HEK293 (cell line): ENCODE measurements around the gene H3-3A.

ENCODE experiments used
- CTCF ChIA-PET: fragments of 350-600 bp; formaldehyde crosslinking; extraction: SDS; loops from one replicate; lab custom pipeline; 2021; ENCODE audit warnings: antibody characterized with exemption; lab: Yijun Ruan, JAX
- POLR2A ChIA-PET: fragments of 300-600 bp; formaldehyde crosslinking; extraction: SDS; loops from one replicate; lab custom pipeline; 2020; ENCODE audit warnings: antibody characterized with exemption, inconsistent platforms; lab: Yijun Ruan, JAX
- H3K27ac ChIP-seq: fragments of 200-500 bp; sonication (Bioruptor generic); 2 replicates; pipeline ENCODE4 v1.5.1; 2014; ENCODE audit warnings: low read depth, low read length, control low read depth, inconsistent platforms; ENCODE audit errors: extremely low read depth
- H3K36me3 ChIP-seq, 2 experiments: fragments of 200-500 bp in 1 of 2; sonication (Bioruptor generic) in 1 of 2; 1 replicate in 1 of 2; 2 replicates in 1 of 2; pipeline ENCODE4 v1.5.1; 2014 to 2017; ENCODE audit warnings: inconsistent platforms in 2 of 2, low read length in 2 of 2; ENCODE audit not compliant: control insufficient read depth in 2 of 2, insufficient read depth in 1 of 2
- H3K4me1 ChIP-seq: fragments of 200-500 bp; sonication (Bioruptor generic); 2 replicates; pipeline ENCODE4 v1.5.1; 2014; ENCODE audit warnings: mild to moderate bottlenecking, low read length, inconsistent platforms; ENCODE audit not compliant: control insufficient read depth, insufficient read depth
- H3K4me3 ChIP-seq: 2 replicates; pipeline ENCODE4 v1.5.1; 2011; ENCODE audit warnings: low read depth, mild to moderate bottlenecking, control low read depth, low read length, moderate library complexity
- H3K9me3 ChIP-seq: fragments of 200-500 bp; sonication (Bioruptor generic); 2 replicates; pipeline ENCODE4 v1.5.1; 2014; ENCODE audit warnings: low read depth, low read length, inconsistent platforms; ENCODE audit not compliant: control insufficient read depth, insufficient read depth
- IKZF3 ChIP-seq: fragments of 450-650 bp; IDR thresholded peaks from 2 replicates; pipeline ENCODE4 v1.5.0; 2018; ENCODE audit warnings: missing biosample characterization, mild to moderate bottlenecking, missing genetic modification characterization, moderate library complexity
- PRDM10 ChIP-seq: fragments of 450-650 bp; formaldehyde crosslinking; IDR thresholded peaks from 2 replicates; pipeline ENCODE4 v1.5.1; 2016; ENCODE audit warnings: missing biosample characterization, missing genetic modification characterization
- WT1 ChIP-seq: fragments of 450-650 bp; formaldehyde crosslinking; IDR thresholded peaks from 2 replicates; pipeline ENCODE4 v1.5.1; 2016; ENCODE audit warnings: missing biosample characterization, missing genetic modification characterization
- ZBTB8A ChIP-seq: fragments of 450-650 bp; formaldehyde crosslinking; IDR thresholded peaks from 2 replicates; pipeline ENCODE4 v1.5.1; 2016; ENCODE audit warnings: missing biosample characterization, missing genetic modification characterization
- ZFHX2 ChIP-seq: fragments of 450-650 bp; formaldehyde crosslinking; conservative IDR thresholded peaks from 2 replicates; pipeline ENCODE4 v1.5.1; 2016; ENCODE audit warnings: missing biosample characterization, missing genetic modification characterization
- ZFP41 ChIP-seq: fragments of 450-650 bp; formaldehyde crosslinking; IDR thresholded peaks from 2 replicates; pipeline ENCODE4 v1.5.1; 2016; ENCODE audit warnings: missing biosample characterization, missing genetic modification characterization, borderline replicate concordance
- ZNF121 ChIP-seq: fragments of 450-650 bp; formaldehyde crosslinking; IDR thresholded peaks from 2 replicates; pipeline ENCODE4 v1.5.1; 2016; ENCODE audit warnings: missing biosample characterization, missing genetic modification characterization
- ZNF157 ChIP-seq: fragments of 450-650 bp; formaldehyde crosslinking; IDR thresholded peaks from 2 replicates; pipeline ENCODE4 v1.5.1; 2016; ENCODE audit warnings: missing biosample characterization, missing genetic modification characterization
- ZNF214 ChIP-seq: fragments of 450-650 bp; formaldehyde crosslinking; IDR thresholded peaks from 2 replicates; pipeline ENCODE4 v1.5.1; 2017; ENCODE audit warnings: missing biosample characterization, mild to moderate bottlenecking, missing genetic modification characterization, borderline replicate concordance
- ZNF274 ChIP-seq, 2 experiments: fragments of 200-500 bp in 1 of 2; fragments of 450-650 bp in 1 of 2; sonication (Bioruptor generic) in 1 of 2; formaldehyde crosslinking in 1 of 2; IDR thresholded peaks; 2 replicates each; pipeline versions ENCODE4 v1.5.1 to v1.6.1; 2014 to 2016; ENCODE audit warnings: borderline replicate concordance in 1 of 2, inconsistent platforms in 1 of 2, low read length in 1 of 2, missing biosample characterization in 1 of 2, missing genetic modification characterization in 1 of 2
- ZNF335 ChIP-seq: fragments of 450-650 bp; formaldehyde crosslinking; conservative IDR thresholded peaks from 2 replicates; pipeline ENCODE4 v1.5.1; 2016; ENCODE audit warnings: missing biosample characterization, missing genetic modification characterization
- ZNF76 ChIP-seq: fragments of 450-650 bp; formaldehyde crosslinking; IDR thresholded peaks from 2 replicates; pipeline ENCODE4; 2016; ENCODE audit warnings: low read depth, missing biosample characterization, missing genetic modification characterization, borderline replicate concordance
- TF ChIP-seq, protein P1 (sequence below): fragments of 450-650 bp; formaldehyde crosslinking; IDR thresholded peaks from 2 replicates; pipeline ENCODE4 v1.5.1; 2016; ENCODE audit warnings: missing biosample characterization, missing genetic modification characterization
- TF ChIP-seq, protein P2 (sequence below): fragments of 450-650 bp; formaldehyde crosslinking; IDR thresholded peaks from 2 replicates; pipeline ENCODE4 v1.5.1; 2017; ENCODE audit warnings: missing biosample characterization, missing genetic modification characterization
- TF ChIP-seq, protein P3 (sequence below): fragments of 450-650 bp; formaldehyde crosslinking; IDR thresholded peaks from 2 replicates; pipeline ENCODE4 v1.5.0; 2017; ENCODE audit warnings: missing biosample characterization, missing genetic modification characterization, borderline replicate concordance
- TF ChIP-seq, protein P4 (sequence below): fragments of 450-650 bp; formaldehyde crosslinking; IDR thresholded peaks from 2 replicates; pipeline ENCODE4 v1.5.1; 2016; ENCODE audit warnings: missing biosample characterization, missing genetic modification characterization
- TF ChIP-seq, protein P5 (sequence below): fragments of 450-650 bp; formaldehyde crosslinking; IDR thresholded peaks from 2 replicates; pipeline ENCODE4 v1.5.1; 2016; ENCODE audit warnings: missing biosample characterization, missing genetic modification characterization

The H3-3A gene

GRCh38 chr1:226052061-226052460 is 10.5 kb upstream of the H3-3A start:
- CTCF ChIA-PET = interaction anchor here (1.0 kb wide), 1 partner anchor 577 kb away, joined by 3 read pairs; no protein-coding TSS in a partner anchor
- POLR2A ChIA-PET = interaction anchor here (0.9 to 4.6 kb wide), 2 partner anchors 10 to 53 kb away, joined by 3 to 38 read pairs; partner anchors contain the start of genes H3-3A and SDE2
- Histone ChIP-seq H3K4me1 (peaks cover 6% of the 10 kb centered on the region), H3K9me3 (no peaks in the 10 kb centered on the region), H3K27ac (no peak overlapping the region), H3K36me3 (no peaks in the 10 kb centered on the region; a peak in 1 of 3 replicates), H3K4me3 (no peak overlapping the region)
- TF ChIP-seq ZNF274 (IDR thresholded peaks at IDR 0.05; ENCODE audit: low read length) = no peak
- TF ChIP-seq ZNF274 (tag by site-specific recombination; IDR thresholded peaks at IDR 0.05; ENCODE audit: borderline replicate concordance) = no peak
- TF ChIP-seq WT1 (tag by site-specific recombination) = no peak
- TF ChIP-seq ZNF214 (tag by site-specific recombination) = no peak
- TF ChIP-seq, protein P1, sequence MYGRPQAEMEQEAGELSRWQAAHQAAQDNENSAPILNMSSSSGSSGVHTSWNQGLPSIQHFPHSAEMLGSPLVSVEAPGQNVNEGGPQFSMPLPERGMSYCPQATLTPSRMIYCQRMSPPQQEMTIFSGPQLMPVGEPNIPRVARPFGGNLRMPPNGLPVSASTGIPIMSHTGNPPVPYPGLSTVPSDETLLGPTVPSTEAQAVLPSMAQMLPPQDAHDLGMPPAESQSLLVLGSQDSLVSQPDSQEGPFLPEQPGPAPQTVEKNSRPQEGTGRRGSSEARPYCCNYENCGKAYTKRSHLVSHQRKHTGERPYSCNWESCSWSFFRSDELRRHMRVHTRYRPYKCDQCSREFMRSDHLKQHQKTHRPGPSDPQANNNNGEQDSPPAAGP (tag by site-specific recombination) = no peak
- no peak for TF ChIP-seq ZNF76
- peak; percentile 76 for TF ChIP-seq ZNF121 (tag by site-specific recombination)
- TF ChIP-seq, protein P2, sequence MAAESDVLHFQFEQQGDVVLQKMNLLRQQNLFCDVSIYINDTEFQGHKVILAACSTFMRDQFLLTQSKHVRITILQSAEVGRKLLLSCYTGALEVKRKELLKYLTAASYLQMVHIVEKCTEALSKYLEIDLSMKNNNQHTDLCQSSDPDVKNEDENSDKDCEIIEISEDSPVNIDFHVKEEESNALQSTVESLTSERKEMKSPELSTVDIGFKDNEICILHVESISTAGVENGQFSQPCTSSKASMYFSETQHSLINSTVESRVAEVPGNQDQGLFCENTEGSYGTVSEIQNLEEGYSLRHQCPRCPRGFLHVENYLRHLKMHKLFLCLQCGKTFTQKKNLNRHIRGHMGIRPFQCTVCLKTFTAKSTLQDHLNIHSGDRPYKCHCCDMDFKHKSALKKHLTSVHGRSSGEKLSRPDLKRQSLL (tag by site-specific recombination) = no peak

DNA sequence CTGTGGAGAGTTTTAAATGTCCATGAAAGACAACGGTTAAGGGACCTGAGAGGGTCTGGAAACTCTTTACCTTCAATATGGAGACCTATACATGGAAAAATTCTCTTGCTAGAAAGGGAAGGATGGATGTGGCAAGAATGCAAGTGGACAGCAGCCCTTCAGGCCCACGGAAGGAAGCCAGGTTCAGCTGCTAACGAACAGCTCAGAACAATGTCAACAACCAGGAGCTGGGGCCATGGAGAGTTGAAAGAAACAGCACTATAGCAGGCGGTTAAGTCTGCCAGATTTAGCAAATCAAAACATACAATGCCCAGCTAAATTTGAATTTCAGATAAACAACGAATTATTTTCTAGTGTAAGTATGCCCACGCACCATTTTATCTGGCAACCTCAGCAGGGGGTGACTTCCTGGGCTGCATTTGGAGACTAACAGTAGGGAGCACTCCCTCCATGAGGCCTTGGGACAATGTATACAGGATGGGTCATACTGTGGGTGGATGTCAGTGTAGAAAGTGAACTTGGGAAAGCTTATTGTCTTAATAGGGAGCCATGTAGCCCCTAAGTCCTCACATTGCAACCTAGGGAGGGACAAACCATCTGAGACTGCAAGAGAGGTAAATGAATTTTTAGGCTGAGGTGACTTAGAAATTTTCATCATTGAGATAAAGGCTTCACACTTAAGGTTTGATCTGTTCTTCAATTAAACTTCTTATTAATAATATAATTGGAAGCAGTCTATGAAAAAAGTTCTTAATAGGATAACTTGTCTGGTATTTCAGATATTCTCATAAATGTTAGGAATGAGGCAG is 7.8 kb upstream of the H3-3A start:
- Histone ChIP-seq H3K9me3 (no peaks in the 10 kb centered on the region), H3K4me1 (peaks cover 6% of the 10 kb centered on the region), H3K36me3 (peaks cover 3 to 11% of the 10 kb centered on the region in 2 experiments; a peak in 2 of 3 replicates), H3K27ac (peak overlapping the region; percentile 26; the same call in 1 of the 2 replicates), H3K4me3 (no peak overlapping the region)
- ChIA-PET CTCF (interaction anchor here (1.1 to 4.5 kb wide), 4 partner anchors 10 to 55 kb away, joined by 3 to 27 read pairs (median 4); partner anchors contain the start of gene SDE2), POLR2A (interaction anchor here (0.6 to 1.4 kb wide), 3 partner anchors 10 to 385 kb away, joined by 3 to 8 read pairs (median 5); no protein-coding TSS in a partner anchor)
- TF ChIP-seq ZBTB8A = no peak
- peak; percentile 85 for TF ChIP-seq PRDM10 (tag by site-specific recombination)
- TF ChIP-seq, protein P3, sequence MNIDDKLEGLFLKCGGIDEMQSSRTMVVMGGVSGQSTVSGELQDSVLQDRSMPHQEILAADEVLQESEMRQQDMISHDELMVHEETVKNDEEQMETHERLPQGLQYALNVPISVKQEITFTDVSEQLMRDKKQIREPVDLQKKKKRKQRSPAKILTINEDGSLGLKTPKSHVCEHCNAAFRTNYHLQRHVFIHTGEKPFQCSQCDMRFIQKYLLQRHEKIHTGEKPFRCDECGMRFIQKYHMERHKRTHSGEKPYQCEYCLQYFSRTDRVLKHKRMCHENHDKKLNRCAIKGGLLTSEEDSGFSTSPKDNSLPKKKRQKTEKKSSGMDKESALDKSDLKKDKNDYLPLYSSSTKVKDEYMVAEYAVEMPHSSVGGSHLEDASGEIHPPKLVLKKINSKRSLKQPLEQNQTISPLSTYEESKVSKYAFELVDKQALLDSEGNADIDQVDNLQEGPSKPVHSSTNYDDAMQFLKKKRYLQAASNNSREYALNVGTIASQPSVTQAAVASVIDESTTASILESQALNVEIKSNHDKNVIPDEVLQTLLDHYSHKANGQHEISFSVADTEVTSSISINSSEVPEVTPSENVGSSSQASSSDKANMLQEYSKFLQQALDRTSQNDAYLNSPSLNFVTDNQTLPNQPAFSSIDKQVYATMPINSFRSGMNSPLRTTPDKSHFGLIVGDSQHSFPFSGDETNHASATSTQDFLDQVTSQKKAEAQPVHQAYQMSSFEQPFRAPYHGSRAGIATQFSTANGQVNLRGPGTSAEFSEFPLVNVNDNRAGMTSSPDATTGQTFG = no peak
- TF ChIP-seq, protein P4, sequence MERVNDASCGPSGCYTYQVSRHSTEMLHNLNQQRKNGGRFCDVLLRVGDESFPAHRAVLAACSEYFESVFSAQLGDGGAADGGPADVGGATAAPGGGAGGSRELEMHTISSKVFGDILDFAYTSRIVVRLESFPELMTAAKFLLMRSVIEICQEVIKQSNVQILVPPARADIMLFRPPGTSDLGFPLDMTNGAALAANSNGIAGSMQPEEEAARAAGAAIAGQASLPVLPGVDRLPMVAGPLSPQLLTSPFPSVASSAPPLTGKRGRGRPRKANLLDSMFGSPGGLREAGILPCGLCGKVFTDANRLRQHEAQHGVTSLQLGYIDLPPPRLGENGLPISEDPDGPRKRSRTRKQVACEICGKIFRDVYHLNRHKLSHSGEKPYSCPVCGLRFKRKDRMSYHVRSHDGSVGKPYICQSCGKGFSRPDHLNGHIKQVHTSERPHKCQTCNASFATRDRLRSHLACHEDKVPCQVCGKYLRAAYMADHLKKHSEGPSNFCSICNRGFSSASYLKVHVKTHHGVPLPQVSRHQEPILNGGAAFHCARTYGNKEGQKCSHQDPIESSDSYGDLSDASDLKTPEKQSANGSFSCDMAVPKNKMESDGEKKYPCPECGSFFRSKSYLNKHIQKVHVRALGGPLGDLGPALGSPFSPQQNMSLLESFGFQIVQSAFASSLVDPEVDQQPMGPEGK (tag by site-specific recombination) = no peak
- TF ChIP-seq ZFP41 (tag by site-specific recombination) = no peak
- TF ChIP-seq ZFHX2 = peak; percentile 65
- TF ChIP-seq ZNF335 (tag by site-specific recombination) = 0 out of 2 replicates have a peak, but pooled peaks have one; percentile 24
- no peak for TF ChIP-seq ZNF157
- TF ChIP-seq, protein P5, sequence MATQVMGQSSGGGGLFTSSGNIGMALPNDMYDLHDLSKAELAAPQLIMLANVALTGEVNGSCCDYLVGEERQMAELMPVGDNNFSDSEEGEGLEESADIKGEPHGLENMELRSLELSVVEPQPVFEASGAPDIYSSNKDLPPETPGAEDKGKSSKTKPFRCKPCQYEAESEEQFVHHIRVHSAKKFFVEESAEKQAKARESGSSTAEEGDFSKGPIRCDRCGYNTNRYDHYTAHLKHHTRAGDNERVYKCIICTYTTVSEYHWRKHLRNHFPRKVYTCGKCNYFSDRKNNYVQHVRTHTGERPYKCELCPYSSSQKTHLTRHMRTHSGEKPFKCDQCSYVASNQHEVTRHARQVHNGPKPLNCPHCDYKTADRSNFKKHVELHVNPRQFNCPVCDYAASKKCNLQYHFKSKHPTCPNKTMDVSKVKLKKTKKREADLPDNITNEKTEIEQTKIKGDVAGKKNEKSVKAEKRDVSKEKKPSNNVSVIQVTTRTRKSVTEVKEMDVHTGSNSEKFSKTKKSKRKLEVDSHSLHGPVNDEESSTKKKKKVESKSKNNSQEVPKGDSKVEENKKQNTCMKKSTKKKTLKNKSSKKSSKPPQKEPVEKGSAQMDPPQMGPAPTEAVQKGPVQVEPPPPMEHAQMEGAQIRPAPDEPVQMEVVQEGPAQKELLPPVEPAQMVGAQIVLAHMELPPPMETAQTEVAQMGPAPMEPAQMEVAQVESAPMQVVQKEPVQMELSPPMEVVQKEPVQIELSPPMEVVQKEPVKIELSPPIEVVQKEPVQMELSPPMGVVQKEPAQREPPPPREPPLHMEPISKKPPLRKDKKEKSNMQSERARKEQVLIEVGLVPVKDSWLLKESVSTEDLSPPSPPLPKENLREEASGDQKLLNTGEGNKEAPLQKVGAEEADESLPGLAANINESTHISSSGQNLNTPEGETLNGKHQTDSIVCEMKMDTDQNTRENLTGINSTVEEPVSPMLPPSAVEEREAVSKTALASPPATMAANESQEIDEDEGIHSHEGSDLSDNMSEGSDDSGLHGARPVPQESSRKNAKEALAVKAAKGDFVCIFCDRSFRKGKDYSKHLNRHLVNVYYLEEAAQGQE (tag by site-specific recombination) = peak; percentile 79
- 0 out of 2 replicates have a peak, but pooled peaks have one; percentile 35 for TF ChIP-seq IKZF3 (tag by site-specific recombination)
